ENCODE data around the gene SSC4D.
"Not testable (repeated sequence)": the region's sequence is repeated elsewhere in the genome, so short reads cannot be mapped to it uniquely, and the experiment has no call there.

Gene SSC4D

GRCh38 chr7:76421097-76421496 is 11.6 kb upstream of the SSC4D start:
- DNase-seq (ENCODE audit: low spot score): not testable (repeated sequence)

GRCh38 chr7:76417654-76418310 is 8.3 kb upstream of the SSC4D start:
- DNase-seq (ENCODE audit: low spot score): not testable (repeated sequence)

- DNase-seq (ENCODE audit: low spot score): no peak
These were observed 2.8 kb upstream of the SSC4D start for GRCh38 chr7:76412249-76412648.

- DNase-seq (ENCODE audit: low spot score): no peak
These were observed 2.1 kb upstream of the SSC4D start for GRCh38 chr7:76411626-76412025.

GRCh38 chr7:76408121-76408560 is 1.4 kb downstream of the SSC4D start:
- DNase-seq (ENCODE audit: low spot score): no peak

- DNase-seq (ENCODE audit: low spot score): no peak
These were observed 1.8 kb downstream of the SSC4D start for GRCh38 chr7:76407718-76408117.

- no peak for DNase-seq (ENCODE audit: low spot score)
These were observed 3.8 kb downstream of the SSC4D start for GRCh38 chr7:76405738-76406137.

- no peak for DNase-seq (ENCODE audit: low spot score)
These were observed 5.6 kb downstream of the SSC4D start for GRCh38 chr7:76403780-76404494.

GRCh38 chr7:76403097-76403496 is 6.4 kb downstream of the SSC4D start:
- not testable (repeated sequence) for DNase-seq (ENCODE audit: low spot score)

- DNase-seq (ENCODE audit: low spot score): no peak
These were observed 9.2 kb downstream of the SSC4D start for GRCh38 chr7:76400248-76400647.

- no peak for DNase-seq (ENCODE audit: low spot score)
These were observed 11.9 kb downstream of the SSC4D start for GRCh38 chr7:76397409-76398183.

- no peak for DNase-seq (ENCODE audit: low spot score)
These were observed 12.6 kb downstream of the SSC4D start for GRCh38 chr7:76396864-76397263.

- DNase-seq (ENCODE audit: low spot score): peak; percentile 80
These were observed 13.4 kb downstream of the SSC4D start for GRCh38 chr7:76395965-76396726.

- not testable (repeated sequence) for DNase-seq (ENCODE audit: low spot score)
These were observed 13.9 kb downstream of the SSC4D start for GRCh38 chr7:76395605-76395964.

GRCh38 chr7:76394957-76395356 is 14.5 kb downstream of the SSC4D start:
- no peak for DNase-seq (ENCODE audit: low spot score)

- DNase-seq (ENCODE audit: low spot score): peak; percentile 96
These were observed 16.1 kb downstream of the SSC4D start for GRCh38 chr7:76393116-76394031.

- no peak for DNase-seq (ENCODE audit: low spot score)
These were observed 16.9 kb downstream of the SSC4D start for GRCh38 chr7:76392531-76393115.

- no peak for DNase-seq (ENCODE audit: low spot score)
These were observed 19.4 kb downstream of the SSC4D start for GRCh38 chr7:76390092-76390491.

- DNase-seq (ENCODE audit: low spot score): peak; percentile 65
These were observed 21.7 kb downstream of the SSC4D start for GRCh38 chr7:76387789-76388188.

- no peak for DNase-seq (ENCODE audit: low spot score)
These were observed 22.7 kb downstream of the SSC4D start for GRCh38 chr7:76386691-76387260.

Data from NAMALWA (cell line).